ENCODE results near the gene LHFPL3.

GRCh38 chr7:104541897-104542296, 213.5 kb downstream of the LHFPL3 start:
- TF ChIP-seq CTCF (conservative IDR thresholded peaks at IDR 0.05 in 1 of 2, IDR thresholded peaks at IDR 0.05 in 1 of 2; ENCODE audit: low read depth in 1 of 2, low read length in 2 of 2) (no peak), EZH2 (IDR thresholded peaks at IDR 0.05; ENCODE audit: low read length, missing control alignments) (no peak)

All from fibroblast of lung (primary cell).